GM08714 (cell line): ENCODE measurements around the gene MYBPC3.
"Not testable (repeated sequence)": the region's sequence is repeated elsewhere in the genome, so short reads cannot be mapped to it uniquely, and the experiment has no call there.

Experiments used
- H3K4me3 ChIP-seq: fragments of 200-500 bp; sonication (Bioruptor generic); 2 replicates; pipeline ENCODE4 v1.5.1; 2014; ENCODE audit warnings: mild to moderate bottlenecking, low read length, inconsistent platforms
- ZNF274 ChIP-seq: IDR thresholded peaks from 2 replicates; pipeline ENCODE4 v1.6.1; 2012; ENCODE audit warnings: mild to moderate bottlenecking, low read depth, low read length

Gene MYBPC3

GRCh38 chr11:47340980-47341775 lies 11.3 kb downstream of the MYBPC3 start:
- no peak overlapping the region for H3K4me3 ChIP-seq
- no peak for TF ChIP-seq ZNF274

GRCh38 chr11:47340010-47340409 lies 12.5 kb downstream of the MYBPC3 start:
- no peak for TF ChIP-seq ZNF274
- no peak overlapping the region for H3K4me3 ChIP-seq

GRCh38 chr11:47338396-47339241 lies 13.9 kb downstream of the MYBPC3 start:
- no peak for TF ChIP-seq ZNF274
- H3K4me3 ChIP-seq = no peak overlapping the region

- no peak overlapping the region for H3K4me3 ChIP-seq
- no peak for TF ChIP-seq ZNF274
Measured at GRCh38 chr11:47337229-47337924, 15.1 kb downstream of the MYBPC3 start.

- TF ChIP-seq ZNF274 = no peak
- H3K4me3 ChIP-seq = no peak overlapping the region
Measured at GRCh38 chr11:47336595-47336994, 15.9 kb downstream of the MYBPC3 start.

GRCh38 chr11:47335733-47336132 lies 16.8 kb downstream of the MYBPC3 start:
- no peak overlapping the region for H3K4me3 ChIP-seq
- no peak for TF ChIP-seq ZNF274

GRCh38 chr11:47334699-47335411 lies 17.6 kb downstream of the MYBPC3 start:
- H3K4me3 ChIP-seq = not testable (repeated sequence)

- H3K4me3 ChIP-seq = no peak overlapping the region
- TF ChIP-seq ZNF274 = no peak
Measured at GRCh38 chr11:47333886-47334443, 18.5 kb downstream of the MYBPC3 start.

GRCh38 chr11:47333526-47333845 lies 19.0 kb downstream of the MYBPC3 start:
- H3K4me3 ChIP-seq = no peak overlapping the region
- TF ChIP-seq ZNF274 = no peak

GRCh38 chr11:47332791-47333525 lies 19.5 kb downstream of the MYBPC3 start:
- TF ChIP-seq ZNF274 = no peak
- no peak overlapping the region for H3K4me3 ChIP-seq

- H3K4me3 ChIP-seq = no peak overlapping the region
- TF ChIP-seq ZNF274 = no peak
Measured at GRCh38 chr11:47332303-47332711, 20.2 kb downstream of the MYBPC3 start.

- H3K4me3 ChIP-seq = no peak overlapping the region
- TF ChIP-seq ZNF274 = no peak
Measured at GRCh38 chr11:47331454-47332302, 20.8 kb downstream of the MYBPC3 start.
